SK-N-SH (cell line): ENCODE measurements around the gene SLC7A7. TPM values are rescaled to one million over a fixed set of nuclear protein-coding genes. Genes with fewer than 3 reads are reported as not detected.

Experiments used
- CTCF ChIA-PET: fragments of 300-600, 350-600 bp; formaldehyde crosslinking; extraction: SDS; loops from one replicate; lab custom pipeline; 2021; lab: Yijun Ruan, JAX
- POLR2A ChIA-PET: fragments of 350-600 bp; sonication (Branson Sonifier 250); formaldehyde crosslinking; extraction: SDS; loops from one replicate; lab custom pipeline; 2020; ENCODE audit warnings: antibody characterized with exemption, inconsistent platforms; lab: Yijun Ruan, JAX
- DNase-seq: peaks from one replicate; pipeline ENCODE4 v3.0.0; 2012
- H2AFZ ChIP-seq: fragments of 200-600 bp; sonication (generic); 2 replicates; pipeline ENCODE4 v1.8.1; 2016; ENCODE audit warnings: antibody characterized with exemption, mild to moderate bottlenecking, low read depth
- H3F3A ChIP-seq: fragments of 200-600 bp; sonication (generic); replicated peaks from 2 replicates; pipeline ENCODE3; 2016; ENCODE audit warnings: antibody characterized with exemption, mild to moderate bottlenecking; ENCODE audit not compliant: insufficient read depth
- H3K27ac ChIP-seq, 2 experiments: fragments of 200-500 bp in 1 of 2; fragments of 200-600 bp in 1 of 2; sonication (Bioruptor generic) in 1 of 2; sonication (generic), shearing (Covaris generic) in 1 of 2; 2 replicates each; pipeline versions ENCODE4 v1.5.1 to v1.6.1; 2014 to 2016; ENCODE audit warnings: low read depth in 2 of 2, inconsistent platforms in 1 of 2, low read length in 1 of 2, mild to moderate bottlenecking in 1 of 2, mixed read lengths in 1 of 2
- H3K27me3 ChIP-seq: fragments of 200-600 bp; sonication (generic), shearing (Covaris generic); 2 replicates; pipeline ENCODE4 v1.6.1; 2016; ENCODE audit warnings: mixed run types; ENCODE audit not compliant: insufficient read depth
- H3K36me3 ChIP-seq, 2 experiments: fragments of 200-500 bp in 1 of 2; fragments of 200-600 bp in 1 of 2; sonication (Bioruptor generic) in 1 of 2; sonication (generic) in 1 of 2; replicated peaks in 1 of 2; 2 replicates each; pipeline versions ENCODE3 to v1.5.1; 2014 to 2016; ENCODE audit warnings: low read length in 1 of 2, mild to moderate bottlenecking in 1 of 2; ENCODE audit not compliant: insufficient read depth in 2 of 2, control insufficient read depth in 1 of 2
- H3K4me1 ChIP-seq, 2 experiments: fragments of 200-500 bp in 1 of 2; fragments of 200-600 bp in 1 of 2; sonication (Bioruptor generic) in 1 of 2; sonication (generic), shearing (Covaris generic) in 1 of 2; 2 replicates each; pipeline versions ENCODE4 v1.5.1 to v1.6.1; 2014 to 2016; ENCODE audit warnings: low read depth in 1 of 2, low read length in 1 of 2, mixed run types in 1 of 2; ENCODE audit not compliant: insufficient read depth in 2 of 2, control insufficient read depth in 1 of 2
- H3K4me2 ChIP-seq: fragments of 200-600 bp; sonication (generic), shearing (Covaris generic); 2 replicates; pipeline ENCODE4 v1.6.1; 2017; ENCODE audit warnings: mixed run types
- H3K4me3 ChIP-seq, 2 experiments: fragments of 200-500 bp in 1 of 2; fragments of 200-600 bp in 1 of 2; sonication (Bioruptor generic) in 1 of 2; sonication (generic), shearing (Covaris generic) in 1 of 2; 2 replicates each; pipeline versions ENCODE4 v1.5.1 to v1.8.1; 2014 to 2016; ENCODE audit warnings: low read depth in 2 of 2, inconsistent platforms in 1 of 2, low read length in 1 of 2, mild to moderate bottlenecking in 1 of 2, mixed read lengths in 1 of 2, moderate library complexity in 1 of 2
- H3K79me2 ChIP-seq: fragments of 200-600 bp; sonication (generic); 2 replicates; pipeline ENCODE4 v1.8.1; 2017; ENCODE audit warnings: mild to moderate bottlenecking; ENCODE audit not compliant: insufficient read depth
- H3K9ac ChIP-seq: fragments of 200-600 bp; sonication (generic); 2 replicates; pipeline ENCODE4 v1.6.1; 2017; ENCODE audit warnings: mixed run types
- H3K9me2 ChIP-seq: fragments of 200-600 bp; sonication (generic); 2 replicates; pipeline ENCODE4 v1.6.1; 2017; ENCODE audit warnings: mixed run types
- H3K9me3 ChIP-seq: fragments of 200-600 bp; sonication (generic); 2 replicates; pipeline ENCODE4 v1.6.1; 2017; ENCODE audit warnings: mixed run types, mild to moderate bottlenecking, moderate library complexity
- H4K20me1 ChIP-seq: fragments of 200-600 bp; sonication (generic); 2 replicates; pipeline ENCODE4 v1.6.1; 2017; ENCODE audit warnings: mild to moderate bottlenecking, mixed run types; ENCODE audit not compliant: insufficient read depth
- CHD2 ChIP-seq: fragments of 150-350 bp; IDR thresholded peaks from 2 replicates; pipeline ENCODE4 v1.6.1; 2018; ENCODE audit warnings: low read length; ENCODE audit not compliant: partially characterized antibody
- EZH2phosphoT487 ChIP-seq: fragments of 200-600 bp; sonication (generic); IDR thresholded peaks from 2 replicates; pipeline ENCODE4 v1.6.1; 2017; ENCODE audit warnings: low read depth, mixed run types, mild to moderate bottlenecking, antibody characterized with exemption, moderate library complexity, borderline replicate concordance
- FOSL2 ChIP-seq: IDR thresholded peaks from 2 replicates; pipeline ENCODE4 v1.4.0; 2012; ENCODE audit warnings: low read depth, mild to moderate bottlenecking, moderate library complexity, borderline replicate concordance
- FOXJ3 ChIP-seq: sonication (generic); formaldehyde crosslinking; IDR thresholded peaks from 2 replicates; pipeline ENCODE4 v1.5.1; 2020; ENCODE audit warnings: mild to moderate bottlenecking, missing genetic modification reagents
- FOXM1 ChIP-seq: IDR thresholded peaks from 2 replicates; pipeline ENCODE4 v1.4.0; 2012; ENCODE audit warnings: low read depth, mild to moderate bottlenecking
- MAX ChIP-seq: IDR thresholded peaks from 2 replicates; pipeline ENCODE4 v1.4.0; 2012; ENCODE audit warnings: low read depth
- NFIC ChIP-seq: IDR thresholded peaks from 2 replicates; pipeline ENCODE4 v1.4.0; 2012; ENCODE audit warnings: borderline replicate concordance
- RCOR1 ChIP-seq: fragments of 150-350 bp; IDR thresholded peaks from 2 replicates; pipeline ENCODE4 v1.6.1; 2017; ENCODE audit warnings: antibody characterized with exemption, low read length
- RFX5 ChIP-seq: IDR thresholded peaks from 2 replicates; pipeline ENCODE4 v1.6.1; 2012; ENCODE audit warnings: mild to moderate bottlenecking, improper control_type of control experiment, low read length
- TAF1 ChIP-seq: IDR thresholded peaks from 2 replicates; pipeline ENCODE4 v1.6.1; 2012; ENCODE audit warnings: low read depth, mild to moderate bottlenecking, low read length, moderate library complexity, borderline replicate concordance
- TCF12 ChIP-seq: IDR thresholded peaks from 2 replicates; pipeline ENCODE4 v1.4.0; 2012
- TEAD4 ChIP-seq: IDR thresholded peaks from 2 replicates; pipeline ENCODE4 v1.4.0; 2012; ENCODE audit warnings: mild to moderate bottlenecking, borderline replicate concordance; ENCODE audit not compliant: insufficient read depth
- USF2 ChIP-seq: fragments of 150-350 bp; IDR thresholded peaks from 2 replicates; pipeline ENCODE4 v1.6.1; 2017; ENCODE audit warnings: antibody characterized with exemption, low read length, low read depth, borderline replicate concordance
- YY1 ChIP-seq: IDR thresholded peaks from 2 replicates; pipeline ENCODE4 v1.4.0; 2012; ENCODE audit warnings: low read depth, mild to moderate bottlenecking
- WGBS: methylation state at CpG from one replicate; pipeline ENCODE4 v1.1.6; 2017; ENCODE audit warnings: low lambda C conversion rate; 5-methylcytosine and 5-hydroxymethylcytosine counted together
- polyA plus RNA-seq, 3 experiments: library from polyadenylated mRNA; depleted of rRNA; stranded (reverse); fragments of >200 nt; gene quantifications; 2 replicates each; pipeline ENCODE4 v1.2.3, GENCODE V29; 2012
- TF ChIP-seq, protein P1 (sequence below): fragments of 150-350 bp; IDR thresholded peaks from 2 replicates; pipeline ENCODE4 v1.6.1; 2016; ENCODE audit warnings: mild to moderate bottlenecking, low read depth, low read length
- TF ChIP-seq, protein P2 (sequence below): IDR thresholded peaks from 2 replicates; pipeline ENCODE4 v1.4.0; 2012; ENCODE audit warnings: low read depth, borderline replicate concordance
- TF ChIP-seq, protein P3 (sequence below): IDR thresholded peaks from 2 replicates; pipeline ENCODE4 v1.4.0; 2012; ENCODE audit warnings: low read depth, borderline replicate concordance

The SLC7A7 gene
- polyA plus RNA-seq, 1 of the 3 experiments (the other 2 are of a cell fraction), result 0.30 TPM

GRCh38 chr14:22814373-22814772 is 862 bp downstream of the SLC7A7 start:
- H3K4me2 ChIP-seq, result no peak overlapping the region
- H3K27ac ChIP-seq, result no peak overlapping the region
- H3K4me3 ChIP-seq, result no peak overlapping the region
- peaks cover 1 to 2% of the 10 kb centered on the region in 2 experiments; a peak in 1 of 4 replicates for H3K4me1 ChIP-seq
- no peaks in the 10 kb centered on the region for H3F3A ChIP-seq
- DNase-seq, result no peak
- peaks cover 6% of the 10 kb centered on the region; the same call in 1 of the 2 replicates for H3K27me3 ChIP-seq
- H3K9me2 ChIP-seq, result no peaks in the 10 kb centered on the region
- no peak overlapping the region for H2AFZ ChIP-seq
- ChIA-PET CTCF (interaction anchor here (19.1 kb wide), 1 partner anchor 40 kb away, joined by 472 read pairs; no protein-coding TSS in a partner anchor), POLR2A (no interaction called here)
- no peaks in the 10 kb centered on the region for H3K9me3 ChIP-seq
- H3K9ac ChIP-seq, result no peak overlapping the region
- no peaks in the 10 kb centered on the region for H3K36me3 ChIP-seq
- TF ChIP-seq RFX5 (no peak), FOXJ3 (CRISPR knock-in tag) (no peak), TCF12 (no peak), FOSL2 (no peak), NFIC (no peak), FOXM1 (no peak), TAF1 (no peak), MAX (no peak), YY1 (no peak), EZH2phosphoT487 (no peak), USF2 (no peak), TEAD4 (no peak)
- TF ChIP-seq, protein P1, sequence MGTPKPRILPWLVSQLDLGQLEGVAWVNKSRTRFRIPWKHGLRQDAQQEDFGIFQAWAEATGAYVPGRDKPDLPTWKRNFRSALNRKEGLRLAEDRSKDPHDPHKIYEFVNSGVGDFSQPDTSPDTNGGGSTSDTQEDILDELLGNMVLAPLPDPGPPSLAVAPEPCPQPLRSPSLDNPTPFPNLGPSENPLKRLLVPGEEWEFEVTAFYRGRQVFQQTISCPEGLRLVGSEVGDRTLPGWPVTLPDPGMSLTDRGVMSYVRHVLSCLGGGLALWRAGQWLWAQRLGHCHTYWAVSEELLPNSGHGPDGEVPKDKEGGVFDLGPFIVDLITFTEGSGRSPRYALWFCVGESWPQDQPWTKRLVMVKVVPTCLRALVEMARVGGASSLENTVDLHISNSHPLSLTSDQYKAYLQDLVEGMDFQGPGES, result no peak
- TF ChIP-seq, protein P2, sequence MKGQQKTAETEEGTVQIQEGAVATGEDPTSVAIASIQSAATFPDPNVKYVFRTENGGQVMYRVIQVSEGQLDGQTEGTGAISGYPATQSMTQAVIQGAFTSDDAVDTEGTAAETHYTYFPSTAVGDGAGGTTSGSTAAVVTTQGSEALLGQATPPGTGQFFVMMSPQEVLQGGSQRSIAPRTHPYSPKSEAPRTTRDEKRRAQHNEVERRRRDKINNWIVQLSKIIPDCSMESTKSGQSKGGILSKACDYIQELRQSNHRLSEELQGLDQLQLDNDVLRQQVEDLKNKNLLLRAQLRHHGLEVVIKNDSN, result no peak
- H4K20me1 ChIP-seq, result no peaks in the 10 kb centered on the region
- H3K79me2 ChIP-seq, result no peaks in the 10 kb centered on the region
- 62% methylated on average over 7 of the region's 7 CpGs for WGBS

- no peaks in the 10 kb centered on the region for H3F3A ChIP-seq
- H3K9me3 ChIP-seq, result no peaks in the 10 kb centered on the region
- H3K4me3 ChIP-seq, result no peak overlapping the region
- no peaks in the 10 kb centered on the region for H3K79me2 ChIP-seq
- no peak for TF ChIP-seq MAX
- TF ChIP-seq, protein P3, sequence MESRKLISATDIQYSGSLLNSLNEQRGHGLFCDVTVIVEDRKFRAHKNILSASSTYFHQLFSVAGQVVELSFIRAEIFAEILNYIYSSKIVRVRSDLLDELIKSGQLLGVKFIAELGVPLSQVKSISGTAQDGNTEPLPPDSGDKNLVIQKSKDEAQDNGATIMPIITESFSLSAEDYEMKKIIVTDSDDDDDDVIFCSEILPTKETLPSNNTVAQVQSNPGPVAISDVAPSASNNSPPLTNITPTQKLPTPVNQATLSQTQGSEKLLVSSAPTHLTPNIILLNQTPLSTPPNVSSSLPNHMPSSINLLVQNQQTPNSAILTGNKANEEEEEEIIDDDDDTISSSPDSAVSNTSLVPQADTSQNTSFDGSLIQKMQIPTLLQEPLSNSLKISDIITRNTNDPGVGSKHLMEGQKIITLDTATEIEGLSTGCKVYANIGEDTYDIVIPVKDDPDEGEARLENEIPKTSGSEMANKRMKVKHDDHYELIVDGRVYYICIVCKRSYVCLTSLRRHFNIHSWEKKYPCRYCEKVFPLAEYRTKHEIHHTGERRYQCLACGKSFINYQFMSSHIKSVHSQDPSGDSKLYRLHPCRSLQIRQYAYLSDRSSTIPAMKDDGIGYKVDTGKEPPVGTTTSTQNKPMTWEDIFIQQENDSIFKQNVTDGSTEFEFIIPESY, result no peak
- no peak for TF ChIP-seq RCOR1
- TF ChIP-seq CHD2, result no peak
- no peak overlapping the region for H3K9ac ChIP-seq
- no peak for DNase-seq
- no peaks in the 10 kb centered on the region for H4K20me1 ChIP-seq
- H2AFZ ChIP-seq, result no peak overlapping the region
- no peaks in the 10 kb centered on the region for H3K4me1 ChIP-seq
- ChIA-PET CTCF (interaction anchor here (0.9 to 19.1 kb wide), 6 partner anchors 10 to 243 kb away, joined by 3 to 472 read pairs (median 3); no protein-coding TSS in a partner anchor), POLR2A (no interaction called here)
- H3K27ac ChIP-seq, result no peak overlapping the region
- H3K36me3 ChIP-seq, result no peaks in the 10 kb centered on the region
- H3K27me3 ChIP-seq, result peaks cover 6% of the 10 kb centered on the region; the same call in 1 of the 2 replicates
- H3K9me2 ChIP-seq, result no peaks in the 10 kb centered on the region
- WGBS, result 64% methylated on average over 5 of the region's 9 CpGs
- H3K4me2 ChIP-seq, result no peak overlapping the region
These were observed 2.1 kb downstream of the SLC7A7 start for GRCh38 chr14:22813145-22813544.
